Measurements from ENCODE around the gene PTPN9.

DNA sequence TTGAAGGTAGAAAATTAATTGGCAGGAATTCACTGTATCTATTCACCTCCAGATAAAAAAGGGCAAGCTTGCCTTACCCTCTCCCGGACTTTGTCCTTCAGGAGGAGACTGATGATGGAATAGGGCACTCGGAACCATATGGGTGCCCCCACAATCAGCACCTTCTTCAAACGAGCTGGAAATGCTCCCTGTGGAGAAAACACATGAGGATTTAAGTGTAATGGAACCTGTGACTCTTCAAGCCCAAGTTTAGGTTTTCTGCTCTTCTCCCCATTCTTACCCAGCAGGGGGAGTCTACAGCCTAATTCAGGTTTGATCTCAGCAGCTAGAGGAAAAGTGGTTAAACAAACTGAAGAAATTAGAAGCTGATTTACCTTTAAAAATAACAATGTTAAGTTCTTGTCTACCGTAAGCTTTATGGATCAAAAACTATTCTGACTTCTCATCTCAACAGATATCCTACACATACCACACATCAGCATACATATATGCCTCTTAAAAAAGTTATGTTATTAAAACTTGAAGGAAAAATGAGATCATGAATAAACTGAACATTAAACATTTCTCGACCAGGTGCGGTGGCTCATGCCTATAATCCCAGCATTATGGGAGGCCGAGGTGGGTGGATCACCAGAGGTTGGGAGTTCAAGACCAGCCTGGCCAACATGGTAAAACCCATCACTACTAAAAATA is 70.1 kb downstream of the PTPN9 start:
- TF ChIP-seq, protein P1, sequence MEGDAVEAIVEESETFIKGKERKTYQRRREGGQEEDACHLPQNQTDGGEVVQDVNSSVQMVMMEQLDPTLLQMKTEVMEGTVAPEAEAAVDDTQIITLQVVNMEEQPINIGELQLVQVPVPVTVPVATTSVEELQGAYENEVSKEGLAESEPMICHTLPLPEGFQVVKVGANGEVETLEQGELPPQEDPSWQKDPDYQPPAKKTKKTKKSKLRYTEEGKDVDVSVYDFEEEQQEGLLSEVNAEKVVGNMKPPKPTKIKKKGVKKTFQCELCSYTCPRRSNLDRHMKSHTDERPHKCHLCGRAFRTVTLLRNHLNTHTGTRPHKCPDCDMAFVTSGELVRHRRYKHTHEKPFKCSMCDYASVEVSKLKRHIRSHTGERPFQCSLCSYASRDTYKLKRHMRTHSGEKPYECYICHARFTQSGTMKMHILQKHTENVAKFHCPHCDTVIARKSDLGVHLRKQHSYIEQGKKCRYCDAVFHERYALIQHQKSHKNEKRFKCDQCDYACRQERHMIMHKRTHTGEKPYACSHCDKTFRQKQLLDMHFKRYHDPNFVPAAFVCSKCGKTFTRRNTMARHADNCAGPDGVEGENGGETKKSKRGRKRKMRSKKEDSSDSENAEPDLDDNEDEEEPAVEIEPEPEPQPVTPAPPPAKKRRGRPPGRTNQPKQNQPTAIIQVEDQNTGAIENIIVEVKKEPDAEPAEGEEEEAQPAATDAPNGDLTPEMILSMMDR (IDR thresholded peaks at IDR 0.05; ENCODE audit: low read length), result peak; percentile 48
- TF ChIP-seq EZH2 (optimal IDR thresholded peaks at IDR 0.05; ENCODE audit: low read depth, low read length), result no peak
- TF ChIP-seq EZH2phosphoT487 (IDR thresholded peaks at IDR 0.05; ENCODE audit: low read length), result no peak

Measured in MM.1S (cell line).